SK-N-MC (cell line): ENCODE results near the gene ARID5B.

Experiments
- DNase-seq: peaks from one replicate; pipeline ENCODE4 v3.0.0-alpha.2; 2011; ENCODE audit warnings: low read depth, low spot score
- H3K27ac ChIP-seq: fragments of 200-600 bp; sonication (generic); 2 replicates; pipeline ENCODE4 v1.5.1; 2016; ENCODE audit warnings: mixed run types
- H3K36me3 ChIP-seq: fragments of 200-600 bp; sonication (generic); 2 replicates; pipeline ENCODE4 v1.6.1; 2017; ENCODE audit warnings: antibody characterized with exemption, low read length, mixed read lengths; ENCODE audit not compliant: insufficient read depth
- H3K4me3 ChIP-seq: fragments of 200-600 bp; sonication (generic); 2 replicates; pipeline ENCODE4 v1.5.1; 2016
- H3K9ac ChIP-seq: fragments of 200-600 bp; sonication (generic); 2 replicates; pipeline ENCODE4 v1.8.0; 2017; ENCODE audit warnings: mixed run types, mixed read lengths; ENCODE audit not compliant: insufficient read length
- H3K9me3 ChIP-seq: fragments of 200-600 bp; sonication (generic); 2 replicates; pipeline ENCODE4 v1.6.1; 2017; ENCODE audit warnings: low read depth, mild to moderate bottlenecking, antibody characterized with exemption, low read length, moderate library complexity, mixed read lengths
- EZH2 ChIP-seq: fragments of 200-600 bp; sonication (generic); IDR thresholded peaks from one replicate; pipeline ENCODE4 v1.6.1; 2017; ENCODE audit warnings: antibody characterized with exemption
- FOXP2 ChIP-seq: optimal IDR thresholded peaks from 2 replicates; pipeline ENCODE3; 2011; ENCODE audit warnings: mild to moderate bottlenecking, moderate library complexity; ENCODE audit not compliant: insufficient read depth; ENCODE audit errors: extremely low read length, control extremely low read depth
- POLR2AphosphoS5 ChIP-seq: IDR thresholded peaks from 2 replicates; pipeline ENCODE4 v1.6.1; 2012; ENCODE audit warnings: mild to moderate bottlenecking, low read depth, low read length, borderline replicate concordance

ARID5B gene

DNA sequence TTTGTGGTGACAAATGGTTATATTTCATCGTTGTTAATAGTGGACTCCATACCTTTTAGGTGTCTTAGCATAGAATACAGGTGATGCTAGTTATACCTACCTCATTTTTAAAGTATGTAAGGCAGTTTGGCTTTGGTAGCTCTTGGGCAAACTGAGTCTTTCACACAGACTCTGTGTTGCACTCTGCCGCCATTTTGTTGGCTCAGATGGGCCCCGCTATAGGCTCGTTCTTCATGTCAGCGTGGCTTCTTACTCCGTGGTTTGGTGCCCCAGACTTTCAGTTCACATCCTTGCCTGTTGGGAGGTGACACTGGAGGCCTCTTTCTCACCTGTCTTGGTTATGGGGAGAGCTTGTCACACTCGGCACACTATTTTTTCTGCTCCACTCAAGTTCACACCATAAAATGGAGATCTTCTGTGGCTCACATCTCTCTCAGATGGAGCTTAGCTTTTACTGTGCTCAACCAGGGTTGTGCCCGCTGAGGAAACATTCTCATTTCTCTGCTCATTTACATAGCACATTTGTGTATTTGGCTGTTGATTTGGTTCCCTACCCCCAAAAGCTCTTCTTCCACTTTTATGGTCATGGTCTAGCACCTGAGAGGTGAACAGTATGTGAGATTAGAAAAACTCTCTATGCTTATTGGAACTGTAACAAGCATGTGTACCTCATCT is 178.5 kb downstream of the ARID5B start:
- Histone ChIP-seq H3K9ac (no peak overlapping the region), H3K9me3 (no peaks in the 10 kb centered on the region), H3K36me3 (no peaks in the 10 kb centered on the region), H3K4me3 (no peak overlapping the region), H3K27ac (peak overlapping the region; percentile 97)
- no peak for DNase-seq
- TF ChIP-seq FOXP2: no peak
- no peak for TF ChIP-seq POLR2AphosphoS5
- TF ChIP-seq EZH2: no peak

DNA sequence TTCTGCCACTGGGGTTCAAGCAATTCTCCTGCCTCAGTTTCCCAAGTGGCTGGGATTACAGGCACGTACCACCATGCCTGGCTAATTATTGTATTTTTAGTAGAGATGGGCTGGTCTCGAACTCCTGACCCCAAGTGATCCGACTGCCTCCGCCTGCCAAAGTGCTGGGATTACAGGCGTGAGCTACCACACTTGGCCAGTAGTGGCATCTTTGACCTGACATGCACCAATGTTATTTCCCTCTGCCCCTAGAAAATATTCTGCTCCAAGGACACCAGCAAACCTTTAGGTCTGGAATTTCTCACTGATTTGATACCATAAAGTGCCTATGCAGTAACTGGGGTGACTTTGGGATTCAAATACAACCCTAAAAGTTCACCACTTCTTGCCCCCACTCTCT is 179.4 kb downstream of the ARID5B start:
- no peaks in the 10 kb centered on the region for H3K9me3 ChIP-seq
- H3K4me3 ChIP-seq: peak overlapping the region; percentile 64
- TF ChIP-seq POLR2AphosphoS5 (no peak), FOXP2 (no peak), EZH2 (no peak)
- no peak overlapping the region for H3K9ac ChIP-seq
- peaks cover 4% of the 10 kb centered on the region for H3K36me3 ChIP-seq
- DNase-seq: no peak
- peak overlapping the region; percentile 97 for H3K27ac ChIP-seq

DNA sequence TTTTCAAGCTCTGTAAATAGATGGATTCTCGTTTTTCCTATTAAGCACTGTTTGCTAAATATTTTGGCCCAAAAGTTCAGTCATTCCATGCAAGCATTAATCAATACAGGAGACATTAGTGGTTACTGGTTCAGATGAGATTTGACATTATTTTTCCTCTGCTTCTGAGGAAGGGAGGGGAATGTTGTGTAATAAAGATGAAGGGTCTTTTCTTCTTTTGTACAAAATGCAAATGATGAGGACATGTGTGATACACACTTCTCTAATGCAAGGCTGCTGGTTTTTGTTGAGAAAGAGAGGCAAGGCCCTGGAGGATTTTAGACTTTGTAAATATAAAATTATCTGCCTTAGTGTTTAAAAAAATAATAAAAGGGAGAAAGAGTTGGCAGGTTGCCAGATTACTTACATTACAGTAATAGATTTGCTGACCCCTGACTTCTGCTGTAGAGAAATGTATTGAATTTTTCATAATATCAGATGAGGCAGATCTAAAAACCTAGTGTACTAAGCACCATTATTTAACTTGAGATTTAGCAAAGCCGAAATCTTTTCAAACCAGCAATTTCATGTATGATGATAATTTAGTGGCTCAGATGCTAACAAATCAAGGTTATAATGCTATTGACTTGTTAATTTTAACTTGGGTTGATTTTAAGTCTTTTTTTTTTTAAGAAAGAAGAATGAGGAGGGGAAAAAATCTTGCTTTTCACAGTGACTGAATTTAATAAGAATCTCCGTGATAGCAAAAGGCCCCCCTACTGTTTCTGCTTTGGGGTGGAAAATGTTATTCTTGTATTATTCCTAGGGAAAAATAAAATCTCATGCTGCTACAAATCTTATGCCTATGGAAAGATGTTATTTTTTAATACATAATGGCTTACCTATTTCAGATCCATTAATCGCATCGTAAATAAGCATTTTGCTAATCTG is 180.1 kb downstream of the ARID5B start:
- H3K27ac ChIP-seq: peak overlapping the region; percentile 97
- TF ChIP-seq FOXP2: no peak
- no peak for DNase-seq
- peak overlapping the region; percentile 64 for H3K4me3 ChIP-seq
- peak overlapping the region; percentile 41 for H3K9ac ChIP-seq
- no peaks in the 10 kb centered on the region for H3K9me3 ChIP-seq
- peaks cover 6% of the 10 kb centered on the region for H3K36me3 ChIP-seq

DNA sequence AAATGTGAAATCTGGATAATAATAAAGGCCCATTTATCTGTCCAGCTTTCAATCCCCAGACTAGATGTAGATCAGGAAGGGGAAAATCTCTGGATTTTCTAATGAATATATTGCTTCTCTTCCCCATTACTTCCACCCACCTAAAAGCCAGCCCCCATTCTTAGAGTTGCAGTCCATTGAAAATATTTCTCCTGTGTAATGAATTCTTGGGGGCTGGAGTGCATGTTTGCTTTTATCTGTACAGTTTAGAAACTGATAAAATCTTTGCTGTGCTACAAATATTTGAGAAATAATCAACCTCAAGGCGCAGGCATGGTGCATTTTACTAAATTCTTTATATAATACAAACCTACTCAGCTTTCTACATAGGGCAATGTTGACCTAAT is 180.8 kb downstream of the ARID5B start:
- H3K9me3 ChIP-seq: no peaks in the 10 kb centered on the region
- no peak for TF ChIP-seq FOXP2
- TF ChIP-seq EZH2: no peak
- TF ChIP-seq POLR2AphosphoS5: no peak
- H3K9ac ChIP-seq: peak overlapping the region; percentile 41
- H3K4me3 ChIP-seq: peak overlapping the region; percentile 64
- no peak for DNase-seq
- peaks cover 6% of the 10 kb centered on the region for H3K36me3 ChIP-seq
- H3K27ac ChIP-seq: peak overlapping the region; percentile 97

DNA sequence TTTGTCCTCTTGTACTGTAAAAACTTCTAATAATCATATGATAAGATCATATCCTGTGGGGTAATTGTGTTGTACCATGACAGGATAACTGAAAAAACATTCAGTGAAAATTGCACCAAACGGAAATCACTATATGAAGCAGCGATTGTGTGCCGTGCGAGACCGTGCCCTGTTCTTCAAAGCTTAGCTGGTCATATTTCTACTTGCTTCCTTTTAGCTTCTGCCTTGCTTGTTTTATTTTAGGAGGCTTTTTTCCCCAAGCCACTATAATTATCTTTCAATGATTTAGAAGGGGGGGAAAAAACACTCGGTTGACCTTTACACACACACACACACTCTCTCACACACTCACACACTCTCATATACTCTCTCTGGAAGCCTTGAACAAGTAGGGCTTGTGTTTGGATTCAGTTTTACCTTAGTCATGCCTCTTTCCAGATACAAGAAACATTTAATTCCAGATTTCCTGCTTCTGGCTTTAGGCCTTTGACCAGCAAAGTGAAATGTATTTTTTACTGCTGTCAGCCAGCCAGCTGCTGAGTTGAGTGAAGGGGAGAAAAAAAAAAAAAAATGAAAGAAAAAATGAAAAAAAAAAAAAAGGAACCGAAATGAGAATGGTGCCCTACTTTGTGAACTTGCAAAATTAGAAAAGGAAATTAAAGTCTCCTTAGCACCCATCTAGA is 181.4 kb downstream of the ARID5B start:
- no peak for TF ChIP-seq FOXP2
- TF ChIP-seq EZH2: no peak
- TF ChIP-seq POLR2AphosphoS5: no peak
- Histone ChIP-seq H3K9ac (peak overlapping the region; percentile 41), H3K36me3 (peaks cover 6% of the 10 kb centered on the region), H3K9me3 (no peaks in the 10 kb centered on the region), H3K4me3 (peak overlapping the region; percentile 64), H3K27ac (peak overlapping the region; percentile 97)
- DNase-seq: no peak

DNA sequence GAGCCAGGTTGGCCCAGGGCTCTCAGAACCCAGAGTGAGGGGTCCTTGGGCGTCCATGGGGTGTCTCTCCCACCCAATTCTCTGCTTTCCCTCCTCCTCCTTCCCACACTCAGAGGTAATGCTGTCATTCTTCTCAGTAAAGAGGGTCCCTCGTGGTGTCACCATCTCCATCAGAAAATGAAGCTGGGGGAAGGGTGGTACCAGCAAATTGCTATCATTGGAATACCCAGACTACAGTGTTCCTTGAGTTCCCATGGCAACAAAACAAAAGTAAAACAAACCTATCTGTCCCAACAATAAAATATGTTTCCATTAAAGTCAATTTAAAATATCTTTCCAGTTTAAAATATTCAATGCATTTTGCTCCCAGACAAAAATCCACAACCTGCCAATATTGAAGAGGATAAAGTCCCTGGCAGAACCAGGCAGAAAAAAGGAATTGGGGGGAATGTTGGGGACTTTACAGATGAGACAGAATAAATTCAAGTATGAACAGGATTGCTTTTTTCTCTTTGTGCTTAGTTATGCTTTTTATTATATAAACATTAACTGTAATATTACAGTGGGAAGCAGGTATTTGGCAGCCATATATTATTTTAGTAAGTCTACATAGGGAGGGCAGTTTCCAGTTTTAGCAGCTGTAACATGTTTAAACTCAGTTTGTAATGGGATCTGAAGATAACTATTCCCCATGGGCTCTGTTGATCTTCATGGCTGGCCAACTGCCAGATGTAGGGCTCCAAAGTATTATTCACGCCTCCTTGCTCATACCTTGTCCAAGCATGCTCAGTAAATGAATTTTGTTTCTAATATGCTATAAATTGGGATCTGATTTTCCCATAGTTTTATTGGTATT is 182.1 kb downstream of the ARID5B start:
- no peak for TF ChIP-seq FOXP2
- no peak for TF ChIP-seq POLR2AphosphoS5
- no peak for TF ChIP-seq EZH2
- H3K36me3 ChIP-seq: peaks cover 6% of the 10 kb centered on the region
- H3K9ac ChIP-seq: no peak overlapping the region
- peak overlapping the region; percentile 64 for H3K4me3 ChIP-seq
- peak overlapping the region; percentile 97 for H3K27ac ChIP-seq
- no peak for DNase-seq
- H3K9me3 ChIP-seq: no peaks in the 10 kb centered on the region

DNA sequence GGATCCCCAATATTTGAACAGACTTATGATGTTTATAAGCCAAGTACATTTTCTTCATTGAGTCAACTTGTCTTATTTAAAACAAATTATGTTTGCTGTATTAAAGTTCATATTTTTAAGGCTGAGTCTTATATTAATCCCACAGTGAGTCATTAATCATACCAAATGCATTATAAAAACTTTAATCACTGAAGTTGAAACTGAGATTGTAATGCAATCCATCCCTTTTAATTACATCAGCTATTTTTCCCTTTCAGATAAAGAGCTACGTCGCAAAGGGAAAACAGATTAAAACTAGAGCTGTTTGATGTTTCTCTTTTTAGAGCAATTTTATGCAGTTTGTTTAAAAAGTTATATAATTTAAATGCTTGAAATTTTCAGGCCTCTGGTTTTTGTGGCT is 183.0 kb downstream of the ARID5B start:
- Histone ChIP-seq H3K9me3 (no peaks in the 10 kb centered on the region), H3K36me3 (peaks cover 6% of the 10 kb centered on the region), H3K4me3 (peak overlapping the region; percentile 42), H3K9ac (peak overlapping the region; percentile 53), H3K27ac (peak overlapping the region; percentile 97)
- TF ChIP-seq EZH2 (no peak), FOXP2 (no peak), POLR2AphosphoS5 (no peak)
- DNase-seq: no peak
